GM12801 (cell line): ENCODE data around the gene LYPD6.

Source experiments
- CTCF ChIP-seq: IDR thresholded peaks from one replicate; pipeline ENCODE4 v1.5.1; 2011; ENCODE audit warnings: control low read depth; ENCODE audit not compliant: insufficient read length; ENCODE audit errors: extremely low read depth

The LYPD6 gene

DNA sequence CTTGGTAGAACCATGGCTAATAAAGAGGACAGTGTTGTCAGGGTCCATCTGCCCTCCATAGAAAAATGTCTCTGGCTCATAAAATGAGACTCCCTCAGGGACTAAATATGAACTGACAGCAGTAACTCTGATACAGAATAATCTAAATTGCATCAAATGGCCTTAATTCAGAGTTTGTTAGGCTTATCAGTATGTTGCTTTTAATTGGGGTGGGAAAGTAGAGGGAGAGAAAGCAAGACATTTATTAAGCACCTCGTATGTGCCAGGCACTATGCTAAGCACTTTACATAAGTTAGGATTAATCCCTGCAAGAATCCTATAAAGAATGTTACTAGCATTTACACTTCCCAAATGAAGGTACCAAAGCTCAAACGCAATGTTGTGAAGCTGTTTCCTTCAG, 142.0 kb downstream of the LYPD6 start:
- no peak for TF ChIP-seq CTCF

GRCh38 chr2:149473068-149473467, 142.7 kb downstream of the LYPD6 start:
- TF ChIP-seq CTCF, result no peak

GRCh38 chr2:149473521-149473920, 143.1 kb downstream of the LYPD6 start:
- TF ChIP-seq CTCF, result no peak

DNA sequence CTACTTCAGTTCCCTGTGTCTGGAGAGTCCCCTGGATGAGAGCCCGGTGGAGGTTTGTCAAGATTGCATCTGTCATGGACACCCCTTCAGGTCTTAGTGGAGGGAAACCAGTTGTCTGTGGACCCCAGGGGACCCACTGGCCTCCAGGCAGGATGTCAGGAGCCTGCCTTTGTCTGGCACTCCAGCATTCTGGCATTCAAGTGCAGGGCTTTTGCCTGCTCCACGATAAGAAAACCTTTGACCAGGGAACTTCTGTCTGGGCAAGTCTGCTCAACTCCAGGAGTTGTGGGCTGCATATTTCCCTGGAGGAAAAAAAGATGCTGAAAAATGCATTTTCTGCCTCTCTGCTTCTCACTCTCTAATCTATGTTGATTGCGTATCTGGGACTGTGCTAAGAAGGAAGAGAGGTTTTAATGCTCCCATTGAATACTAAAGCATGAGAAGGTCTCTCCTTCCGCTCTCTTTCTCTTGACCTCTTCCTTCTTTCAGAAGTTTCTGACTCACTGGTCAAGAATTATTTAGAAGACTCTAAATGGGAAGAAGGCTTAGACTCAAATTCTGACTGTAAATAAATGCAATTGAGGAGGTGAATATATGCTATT, 152.7 kb downstream of the LYPD6 start:
- no peak for TF ChIP-seq CTCF

DNA sequence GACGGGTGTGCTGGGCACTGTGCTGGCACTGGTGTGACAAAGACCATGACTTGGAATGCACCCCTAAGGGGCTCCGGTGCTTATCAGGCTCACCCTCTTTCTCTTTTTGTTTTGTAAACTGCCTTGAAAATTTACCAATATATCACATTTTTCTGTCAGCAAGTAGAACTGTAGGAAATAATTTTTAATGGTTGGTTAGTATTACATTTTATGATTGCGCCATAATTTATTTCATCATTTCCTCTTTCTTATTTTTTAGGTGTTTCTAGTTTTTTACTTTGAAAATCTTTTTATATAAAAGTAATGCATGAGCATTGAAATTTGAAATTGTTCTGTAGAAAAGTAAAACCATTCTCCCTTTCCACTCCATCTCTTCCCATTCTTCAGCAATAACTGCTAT, 156.3 kb downstream of the LYPD6 start:
- TF ChIP-seq CTCF, result no peak

GRCh38 chr2:149487189-149487588, 156.8 kb downstream of the LYPD6 start:
- TF ChIP-seq CTCF, result no peak

- TF ChIP-seq CTCF, result no peak
Measured at GRCh38 chr2:149488706-149489440, 158.5 kb downstream of the LYPD6 start.
